ENCODE data around the gene RPL29.

Gene RPL29

GRCh38 chr3:51963951-51964451 is 31.7 kb downstream of the RPL29 start:
- no peak for DNase-seq (ENCODE audit: insufficient read length, low spot score)
- TF ChIP-seq POLR2A (IDR thresholded peaks at IDR 0.05; ENCODE audit: low read depth, low read length): no peak
- no peak for FAIRE-seq

- FAIRE-seq (no peak), DNase-seq (ENCODE audit: insufficient read length, low spot score) (no peak)
- no peak for TF ChIP-seq POLR2A (IDR thresholded peaks at IDR 0.05; ENCODE audit: low read depth, low read length)
Observed at GRCh38 chr3:51962854-51963530, 32.7 kb downstream of the RPL29 start.

- FAIRE-seq (no peak), DNase-seq (ENCODE audit: insufficient read length, low spot score) (no peak)
- TF ChIP-seq POLR2A (IDR thresholded peaks at IDR 0.05; ENCODE audit: low read depth, low read length): no peak
Observed at GRCh38 chr3:51961602-51962569, 33.8 kb downstream of the RPL29 start.

- DNase-seq (ENCODE audit: insufficient read length, low spot score) (no peak), FAIRE-seq (no peak)
- no peak for TF ChIP-seq POLR2A (IDR thresholded peaks at IDR 0.05; ENCODE audit: low read depth, low read length)
Observed at GRCh38 chr3:51961011-51961410, 34.7 kb downstream of the RPL29 start.

- no peak for TF ChIP-seq POLR2A (IDR thresholded peaks at IDR 0.05; ENCODE audit: low read depth, low read length)
- FAIRE-seq (no peak), DNase-seq (ENCODE audit: insufficient read length, low spot score) (no peak)
Observed at GRCh38 chr3:51960386-51960785, 35.3 kb downstream of the RPL29 start.

GRCh38 chr3:51959651-51960050 is 36.0 kb downstream of the RPL29 start:
- TF ChIP-seq POLR2A (IDR thresholded peaks at IDR 0.05; ENCODE audit: low read depth, low read length): no peak
- FAIRE-seq (no peak), DNase-seq (ENCODE audit: insufficient read length, low spot score) (no peak)

- no peak for DNase-seq (ENCODE audit: insufficient read length, low spot score)
- TF ChIP-seq POLR2A (IDR thresholded peaks at IDR 0.05; ENCODE audit: low read depth, low read length): no peak
- FAIRE-seq: no peak
Observed at GRCh38 chr3:51958603-51959521, 36.8 kb downstream of the RPL29 start.

- no peak for FAIRE-seq
- TF ChIP-seq POLR2A (IDR thresholded peaks at IDR 0.05; ENCODE audit: low read depth, low read length): no peak
- DNase-seq (ENCODE audit: insufficient read length, low spot score): no peak
Observed at GRCh38 chr3:51957520-51958205, 38.0 kb downstream of the RPL29 start.

- no peak for TF ChIP-seq POLR2A (IDR thresholded peaks at IDR 0.05; ENCODE audit: low read depth, low read length)
- FAIRE-seq (no peak), DNase-seq (ENCODE audit: insufficient read length, low spot score) (no peak)
Observed at GRCh38 chr3:51955893-51956770, 39.6 kb downstream of the RPL29 start.

GRCh38 chr3:51955175-51955892 is 40.4 kb downstream of the RPL29 start, which contains the start of gene GPR62:
GPR62 (plus strand) TSS chr3:51955381; CDS start chr3:51955653, 272 bp downstream.
- FAIRE-seq (no peak), DNase-seq (ENCODE audit: insufficient read length, low spot score) (peak; percentile 44)
- TF ChIP-seq POLR2A (IDR thresholded peaks at IDR 0.05; ENCODE audit: low read depth, low read length): no peak

- TF ChIP-seq POLR2A (IDR thresholded peaks at IDR 0.05; ENCODE audit: low read depth, low read length): no peak
- DNase-seq (ENCODE audit: insufficient read length, low spot score) (no peak), FAIRE-seq (no peak)
Observed at GRCh38 chr3:51954713-51955112, 41.0 kb downstream of the RPL29 start.
